ENCODE results near the gene CNNM2. TPM values are rescaled to one million over a fixed set of nuclear protein-coding genes. Genes with fewer than 3 reads are reported as not detected.

The CNNM2 gene
- total RNA-seq, 3 donors from 2014 or later = 22.6 to 53.2 (median 27.3) TPM

- Histone ChIP-seq H3K36me3 (ENCODE audit: low read depth) (no peaks in the 10 kb centered on the region), H3K4me1 (ENCODE audit: low read depth) (no peaks in the 10 kb centered on the region), H3K4me3 (no peak overlapping the region), H3K9me3 (no peaks in the 10 kb centered on the region)
- DNase-seq (no peak), ATAC-seq (no peak)
- intact Hi-C loops (cut with DNase I, micrococcal nuclease) = no loop called here
- no peak for TF ChIP-seq CTCF (IDR thresholded peaks at IDR 0.05)
These were observed 221.7 kb downstream of the CNNM2 start for GRCh38 chr10:103139803-103140202.

Other genes starting within 250 kb of the CNNM2 start
- 10 to 100 TPM in 1 of 3 donors, 1 to 10 TPM in 2; 2.4 to 11.2 (median 4.4) TPM for gene ARL3, start 203.9 kb upstream of the CNNM2 start, total RNA-seq
- 10 to 100 TPM in 2 of 3 donors, 1 to 10 TPM in 1; 6.9 to 19.1 (median 14.2) TPM for gene SFXN2, start 203.7 kb upstream of the CNNM2 start, total RNA-seq
- gene WBP1L, start 174.3 kb upstream of the CNNM2 start, total RNA-seq = 10 to 100 TPM; 38.9 to 61.3 (median 51.0) TPM
- gene CYP17A1, start 80.9 kb upstream of the CNNM2 start, total RNA-seq = under 1 TPM in 1 of 3 donors, not detected in 2; 0.96 TPM
- 10 to 100 TPM; 17.1 to 18.6 (median 18.4) TPM for gene BORCS7, start 64.0 kb upstream of the CNNM2 start, total RNA-seq
- gene AS3MT, start 48.8 kb upstream of the CNNM2 start, total RNA-seq = 1 to 10 TPM in 1 of 3 donors, under 1 TPM in 1, not detected in 1; 0.27 to 1.6 TPM

Measured in mucosa of descending colon (tissue), 3 donors.